Neutrophil (primary cell): Measurements from ENCODE around the gene VEZF1.

Experiments used
- H3K27ac ChIP-seq: fragments of 200-600 bp; sonication (generic); 2 replicates; pipeline ENCODE4 v1.5.1; 2016; ENCODE audit warnings: mild to moderate bottlenecking, moderate library complexity
- H3K27me3 ChIP-seq: fragments of 200-600 bp; sonication (generic); 2 replicates; pipeline ENCODE4 v1.6.0; 2016; ENCODE audit warnings: mild to moderate bottlenecking
- H3K36me3 ChIP-seq: fragments of 200-600 bp; sonication (generic); 2 replicates; pipeline ENCODE4 v1.5.1; 2017
- H3K4me1 ChIP-seq, 2 experiments: fragments of 200-600 bp in 1 of 2; sonication (generic) in 1 of 2; 1 replicate in 1 of 2; 2 replicates in 1 of 2; pipeline versions ENCODE4 v1.5.1 to v1.6.1; 2013 to 2016; ENCODE audit warnings: low read depth in 1 of 2, low read length in 1 of 2, mild to moderate bottlenecking in 1 of 2, moderate library complexity in 1 of 2; ENCODE audit not compliant: control insufficient read depth in 1 of 2, insufficient read depth in 1 of 2
- H3K4me3 ChIP-seq, 2 experiments: fragments of 200-600 bp in 1 of 2; sonication (generic) in 1 of 2; 1 replicate in 1 of 2; 2 replicates in 1 of 2; pipeline ENCODE4 v1.5.1; 2013 to 2016; ENCODE audit warnings: low read depth in 1 of 2, low read length in 1 of 2, mild to moderate bottlenecking in 1 of 2, moderate library complexity in 1 of 2
- H3K9me3 ChIP-seq: fragments of 200-600 bp; sonication (generic); 2 replicates; pipeline ENCODE4 v1.5.1; 2016
- TF ChIP-seq, protein P1 (sequence below): fragments of 200-600 bp; sonication (generic); IDR thresholded peaks from 2 replicates; pipeline ENCODE4 v1.5.1; 2016; ENCODE audit warnings: antibody characterized with exemption

VEZF1 gene

DNA sequence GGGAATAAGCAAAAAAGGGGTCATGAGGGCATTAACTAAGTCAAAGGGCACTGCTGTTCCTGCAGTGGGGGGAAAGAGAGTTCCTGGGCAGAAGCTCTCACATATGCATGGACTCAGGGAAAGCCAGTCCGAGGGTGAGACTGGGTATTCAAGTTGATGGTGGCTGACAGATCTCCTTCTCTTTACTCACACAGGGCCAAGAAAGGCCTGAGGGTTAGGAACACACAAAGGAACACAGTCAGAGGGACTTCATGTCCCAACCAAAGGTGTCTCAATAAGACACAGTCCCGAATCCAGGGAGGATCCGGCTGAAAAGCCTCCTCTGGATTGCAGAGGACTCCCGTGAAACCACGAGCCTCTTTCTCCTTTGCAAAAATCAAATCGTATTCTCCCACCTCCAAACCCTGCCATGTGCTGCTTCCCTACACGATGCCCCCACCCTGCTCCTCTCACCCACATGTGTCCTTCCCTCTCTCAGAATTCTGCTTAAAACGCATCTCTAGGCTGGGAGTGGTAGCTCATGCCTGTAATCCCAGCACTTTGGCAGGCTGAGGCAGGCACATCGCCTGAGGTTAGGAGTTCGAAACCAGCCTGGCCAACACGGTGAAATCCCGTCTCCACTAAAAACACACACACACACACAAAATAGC, 56.4 kb downstream of the VEZF1 start:
- Histone ChIP-seq H3K27ac (no peak overlapping the region), H3K4me1 (peaks cover 25 to 36% of the 10 kb centered on the region in 2 experiments)
- TF ChIP-seq, protein P1, sequence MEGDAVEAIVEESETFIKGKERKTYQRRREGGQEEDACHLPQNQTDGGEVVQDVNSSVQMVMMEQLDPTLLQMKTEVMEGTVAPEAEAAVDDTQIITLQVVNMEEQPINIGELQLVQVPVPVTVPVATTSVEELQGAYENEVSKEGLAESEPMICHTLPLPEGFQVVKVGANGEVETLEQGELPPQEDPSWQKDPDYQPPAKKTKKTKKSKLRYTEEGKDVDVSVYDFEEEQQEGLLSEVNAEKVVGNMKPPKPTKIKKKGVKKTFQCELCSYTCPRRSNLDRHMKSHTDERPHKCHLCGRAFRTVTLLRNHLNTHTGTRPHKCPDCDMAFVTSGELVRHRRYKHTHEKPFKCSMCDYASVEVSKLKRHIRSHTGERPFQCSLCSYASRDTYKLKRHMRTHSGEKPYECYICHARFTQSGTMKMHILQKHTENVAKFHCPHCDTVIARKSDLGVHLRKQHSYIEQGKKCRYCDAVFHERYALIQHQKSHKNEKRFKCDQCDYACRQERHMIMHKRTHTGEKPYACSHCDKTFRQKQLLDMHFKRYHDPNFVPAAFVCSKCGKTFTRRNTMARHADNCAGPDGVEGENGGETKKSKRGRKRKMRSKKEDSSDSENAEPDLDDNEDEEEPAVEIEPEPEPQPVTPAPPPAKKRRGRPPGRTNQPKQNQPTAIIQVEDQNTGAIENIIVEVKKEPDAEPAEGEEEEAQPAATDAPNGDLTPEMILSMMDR, result no peak

DNA sequence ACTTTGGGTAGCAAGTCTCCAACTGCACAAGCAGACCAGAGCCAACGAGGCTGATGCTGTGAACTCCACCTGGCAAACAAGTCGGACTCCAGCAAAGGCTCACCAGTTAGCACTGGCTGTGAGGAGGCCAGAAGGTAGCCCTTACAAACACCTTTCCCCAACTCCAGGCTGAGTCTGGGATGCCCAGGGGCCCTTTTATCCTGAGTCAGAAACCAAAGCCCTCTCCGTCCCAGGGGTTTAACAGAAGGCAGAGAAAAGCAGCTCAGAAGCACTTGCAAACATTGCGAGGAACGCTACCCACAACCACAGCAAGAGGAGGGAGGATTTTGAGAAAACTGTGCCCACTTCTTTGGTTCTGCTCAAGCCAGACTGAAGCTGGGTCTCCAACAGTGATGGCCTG, 57.8 kb downstream of the VEZF1 start:
- peaks cover 14 to 23% of the 10 kb centered on the region in 2 experiments for H3K4me1 ChIP-seq
- TF ChIP-seq, protein P1, result no peak
- no peaks in the 10 kb centered on the region for H3K9me3 ChIP-seq

More for the DNA sequence above, 56.4 kb downstream of the VEZF1 start:
- H3K4me3 ChIP-seq, result no peak overlapping the region
- H3K36me3 ChIP-seq, result no peaks in the 10 kb centered on the region
- H3K27me3 ChIP-seq, result no peaks in the 10 kb centered on the region
- H3K9me3 ChIP-seq, result no peaks in the 10 kb centered on the region

DNA sequence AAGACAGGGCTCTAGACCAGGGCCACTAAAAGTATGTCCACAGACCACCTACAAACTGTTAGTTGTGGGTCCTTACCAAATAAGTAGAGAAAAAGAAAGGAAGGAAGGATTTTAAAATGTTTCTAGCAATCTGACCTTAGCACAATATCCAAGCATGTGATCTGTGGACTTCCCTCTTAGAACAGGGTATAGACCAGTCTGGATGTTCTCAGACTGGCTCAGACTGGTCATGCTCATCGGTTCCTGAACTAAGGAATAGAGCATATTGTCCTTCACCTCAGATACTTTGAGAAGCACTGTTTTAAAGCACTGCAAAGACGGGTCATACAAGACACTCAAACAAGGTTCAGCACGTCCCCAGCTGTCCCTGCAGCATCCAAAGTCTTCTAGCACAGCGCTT, 58.7 kb downstream of the VEZF1 start:
- TF ChIP-seq, protein P1, result no peak
- Histone ChIP-seq H3K36me3 (no peaks in the 10 kb centered on the region), H3K9me3 (no peaks in the 10 kb centered on the region), H3K4me3 (no peak overlapping the region), H3K27ac (peak overlapping the region; percentile 71), H3K4me1 (peaks cover 14 to 23% of the 10 kb centered on the region in 2 experiments), H3K27me3 (no peaks in the 10 kb centered on the region)

More for the DNA sequence above, 57.8 kb downstream of the VEZF1 start:
- no peak overlapping the region for H3K4me3 ChIP-seq
- no peaks in the 10 kb centered on the region for H3K36me3 ChIP-seq
- peak overlapping the region; percentile 71 for H3K27ac ChIP-seq
- no peaks in the 10 kb centered on the region for H3K27me3 ChIP-seq

DNA sequence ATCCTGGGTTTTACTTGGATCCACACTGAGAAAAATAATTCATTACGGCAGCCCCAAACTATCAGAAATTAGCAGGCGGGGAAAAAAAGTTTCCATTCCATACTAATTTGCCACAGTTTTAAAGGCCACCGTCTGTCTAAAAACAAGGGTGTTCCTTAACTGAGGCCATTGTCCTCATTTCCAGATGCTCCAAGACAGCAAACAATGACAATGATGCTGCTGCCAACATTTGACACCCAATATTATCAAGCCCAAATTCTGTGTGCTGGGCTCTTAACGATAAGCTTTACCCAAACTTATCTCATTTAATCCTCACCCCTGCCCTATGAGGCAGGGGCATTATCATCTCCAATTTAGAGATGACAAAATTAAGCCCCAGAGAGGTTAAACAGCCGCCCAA, 59.1 kb downstream of the VEZF1 start:
- Histone ChIP-seq H3K4me1 (peaks cover 14 to 23% of the 10 kb centered on the region in 2 experiments), H3K9me3 (no peaks in the 10 kb centered on the region), H3K27ac (peak overlapping the region; percentile 71), H3K4me3 (no peak overlapping the region), H3K36me3 (no peaks in the 10 kb centered on the region), H3K27me3 (no peaks in the 10 kb centered on the region)
- TF ChIP-seq, protein P1, result no peak

DNA sequence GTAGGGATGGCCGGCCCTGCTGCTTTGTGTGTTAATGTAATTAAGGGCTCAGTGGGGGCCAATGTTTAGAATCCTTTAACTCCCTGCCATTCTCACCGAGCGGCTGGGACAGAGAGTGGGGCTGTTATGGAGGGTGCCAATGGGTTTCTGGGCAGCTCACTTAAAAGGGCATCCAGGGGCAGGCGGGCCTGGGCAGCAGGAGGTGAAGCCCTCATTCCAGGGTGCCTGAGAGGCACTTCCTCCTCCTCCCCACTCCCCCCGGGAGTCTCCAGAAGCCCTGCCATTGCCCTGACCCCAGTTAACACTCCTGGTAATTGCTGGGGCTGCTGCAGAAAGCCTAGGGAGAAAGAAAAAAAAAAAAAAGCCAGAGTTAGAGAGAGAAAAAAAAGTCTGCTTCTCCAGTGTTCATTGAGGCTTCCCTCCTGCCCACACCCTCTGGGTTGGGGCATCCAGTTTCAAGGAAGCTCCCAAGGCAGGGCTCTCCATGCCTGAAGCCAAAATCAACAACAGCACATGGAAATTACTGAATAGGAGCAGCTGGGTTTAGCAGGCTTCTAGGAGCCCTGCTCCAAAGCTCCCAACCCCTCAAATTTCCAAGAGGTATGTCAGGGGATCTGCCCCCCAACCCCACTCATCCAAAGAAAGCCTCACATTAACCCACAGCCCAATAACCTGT, 60.9 kb downstream of the VEZF1 start:
- H3K36me3 ChIP-seq, result no peaks in the 10 kb centered on the region
- H3K4me3 ChIP-seq, result no peak overlapping the region
- no peaks in the 10 kb centered on the region for H3K9me3 ChIP-seq
- H3K4me1 ChIP-seq, result peaks cover 14 to 23% of the 10 kb centered on the region in 2 experiments
- no peak overlapping the region for H3K27ac ChIP-seq
- TF ChIP-seq, protein P1, result no peak
- H3K27me3 ChIP-seq, result no peaks in the 10 kb centered on the region
